Hepatocyte (in vitro differentiated cells): ENCODE results near the gene HES4.

Experiments
- CTCF ChIP-seq: fragments of 200-600 bp; sonication (generic); IDR thresholded peaks from 2 replicates; pipeline ENCODE4 v1.5.1; 2016; ENCODE audit warnings: antibody characterized with exemption, mild to moderate bottlenecking; ENCODE audit not compliant: poor library complexity
- EZH2 ChIP-seq: fragments of 200-600 bp; sonication (generic); IDR thresholded peaks from 2 replicates; pipeline ENCODE4 v1.6.1; 2016; ENCODE audit warnings: antibody characterized with exemption, mild to moderate bottlenecking, borderline replicate concordance

DNA sequence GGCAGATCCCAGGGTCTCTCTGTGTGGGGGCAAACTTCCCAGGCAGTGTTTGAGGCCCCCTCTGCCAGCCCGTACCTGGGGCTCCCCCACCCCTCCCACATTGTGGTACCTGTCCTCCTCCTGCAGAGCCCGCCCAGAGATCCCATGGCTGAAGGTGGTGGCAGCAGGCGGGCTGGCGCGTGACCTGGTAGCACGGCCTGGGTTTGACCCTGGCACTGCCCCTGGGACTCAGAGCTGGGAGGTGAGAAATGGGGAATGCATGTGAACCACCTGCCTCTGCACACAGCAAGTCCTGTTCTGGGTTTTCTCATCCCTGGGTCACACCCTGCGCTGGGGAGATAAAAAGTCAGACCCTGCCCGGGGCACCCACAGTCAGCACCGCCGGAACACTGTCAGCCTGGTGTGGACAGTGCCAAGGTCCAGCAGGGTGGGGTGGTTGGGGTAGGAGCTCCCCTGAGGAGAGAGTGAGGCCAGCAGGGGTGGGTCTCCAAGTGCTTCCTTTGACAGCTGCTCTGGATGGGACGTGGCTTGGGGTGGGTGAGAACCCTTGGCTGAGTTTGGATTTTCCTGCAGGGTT is 31.9 kb upstream of the HES4 start:
- TF ChIP-seq CTCF (no peak), EZH2 (no peak)
